ENCODE data around the gene UPF1.

DNA sequence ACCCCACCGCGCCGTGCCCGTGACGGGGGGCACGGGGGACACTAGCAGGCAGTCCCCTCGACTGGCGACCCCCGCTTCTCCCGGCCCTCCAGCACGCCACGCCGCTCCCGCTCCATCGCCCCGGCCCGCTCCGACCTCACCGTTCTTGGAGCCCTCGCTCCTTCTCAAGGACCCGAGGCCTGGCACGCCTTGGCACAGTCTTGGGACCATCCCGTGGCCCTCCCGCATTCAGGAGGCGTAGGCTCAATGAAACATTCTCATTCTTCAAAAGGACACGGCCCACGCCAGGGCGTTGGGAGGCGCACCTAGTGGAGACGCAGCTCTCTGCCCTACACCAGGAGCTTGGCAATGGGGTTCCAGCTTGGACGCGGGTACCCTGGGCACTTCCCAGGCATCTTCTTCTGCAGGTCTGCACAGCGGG lies 64.7 kb downstream of the UPF1 start:
- TF ChIP-seq, protein P1, sequence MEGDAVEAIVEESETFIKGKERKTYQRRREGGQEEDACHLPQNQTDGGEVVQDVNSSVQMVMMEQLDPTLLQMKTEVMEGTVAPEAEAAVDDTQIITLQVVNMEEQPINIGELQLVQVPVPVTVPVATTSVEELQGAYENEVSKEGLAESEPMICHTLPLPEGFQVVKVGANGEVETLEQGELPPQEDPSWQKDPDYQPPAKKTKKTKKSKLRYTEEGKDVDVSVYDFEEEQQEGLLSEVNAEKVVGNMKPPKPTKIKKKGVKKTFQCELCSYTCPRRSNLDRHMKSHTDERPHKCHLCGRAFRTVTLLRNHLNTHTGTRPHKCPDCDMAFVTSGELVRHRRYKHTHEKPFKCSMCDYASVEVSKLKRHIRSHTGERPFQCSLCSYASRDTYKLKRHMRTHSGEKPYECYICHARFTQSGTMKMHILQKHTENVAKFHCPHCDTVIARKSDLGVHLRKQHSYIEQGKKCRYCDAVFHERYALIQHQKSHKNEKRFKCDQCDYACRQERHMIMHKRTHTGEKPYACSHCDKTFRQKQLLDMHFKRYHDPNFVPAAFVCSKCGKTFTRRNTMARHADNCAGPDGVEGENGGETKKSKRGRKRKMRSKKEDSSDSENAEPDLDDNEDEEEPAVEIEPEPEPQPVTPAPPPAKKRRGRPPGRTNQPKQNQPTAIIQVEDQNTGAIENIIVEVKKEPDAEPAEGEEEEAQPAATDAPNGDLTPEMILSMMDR (IDR thresholded peaks at IDR 0.05; ENCODE audit: insufficient read depth, low read length, poor library complexity, severe bottlenecking) = no peak
- TF ChIP-seq EZH2phosphoT487 (conservative IDR thresholded peaks at IDR 0.05; ENCODE audit: low read length) = no peak
